ENCODE measurements around the gene RAB3B.

- TF ChIP-seq EP300 (IDR thresholded peaks at IDR 0.05; ENCODE audit: borderline replicate concordance) (no peak), TAF1 (IDR thresholded peaks at IDR 0.05; ENCODE audit: low read depth) (no peak), TCF12 (IDR thresholded peaks at IDR 0.05; ENCODE audit: low read depth) (no peak), TEAD4 (IDR thresholded peaks at IDR 0.05) (no peak), MAX (IDR thresholded peaks at IDR 0.05) (no peak), CREB1 (IDR thresholded peaks at IDR 0.05; ENCODE audit: low read depth) (no peak), EGR1 (IDR thresholded peaks at IDR 0.05) (no peak), REST (IDR thresholded peaks at IDR 0.05; ENCODE audit: low read depth) (no peak), RAD21 (IDR thresholded peaks at IDR 0.05; ENCODE audit: low read depth) (no peak), FOXM1 (IDR thresholded peaks at IDR 0.05; ENCODE audit: borderline replicate concordance, low read depth) (no peak), YY1 (IDR thresholded peaks at IDR 0.05; ENCODE audit: low read depth) (no peak), CEBPB (IDR thresholded peaks at IDR 0.05) (no peak), USF1 (IDR thresholded peaks at IDR 0.05) (no peak), ZBTB7A (IDR thresholded peaks at IDR 0.05; ENCODE audit: low read depth) (no peak)
Observed at GRCh38 chr1:51961231-51961630, 29.3 kb downstream of the RAB3B start.

All from Ishikawa (cell line).